Left lobe of liver (tissue), 1 donor: ENCODE data around the gene C1RL. TPM values are rescaled to one million over a fixed set of nuclear protein-coding genes. Genes with fewer than 3 reads are reported as not detected.

Experiments
- total RNA-seq: library from RNA; stranded (reverse); gene quantifications from one replicate; pipeline ENCODE4 v1.2.1, GENCODE V29; 2021
- donor health status: DM: no; HTN: yes; CAD: no.

C1RL gene
- total RNA-seq, 1 donor from 2014 or later: 243 TPM

Other genes starting within 250 kb of the C1RL start
- 300 TPM for gene TPI1, start 241.7 kb downstream of the C1RL start, total RNA-seq
- gene SPSB2, start 235.9 kb downstream of the C1RL start, total RNA-seq: 4.7 TPM
- gene LRRC23, start 204.4 kb downstream of the C1RL start, total RNA-seq: 1.9 TPM
- gene ENO2, start 194.6 kb downstream of the C1RL start, total RNA-seq: 3.6 TPM
- gene ATN1, start 181.3 kb downstream of the C1RL start, total RNA-seq: 22.0 TPM
- gene RNU7-1, start 165.4 kb downstream of the C1RL start, total RNA-seq: not detected
- gene C12orf57, start 165.2 kb downstream of the C1RL start, total RNA-seq: 86.3 TPM
- 17.8 TPM for gene PTPN6, start 157.9 kb downstream of the C1RL start, total RNA-seq
- gene PHB2, start 138.6 kb downstream of the C1RL start, total RNA-seq: 129 TPM
- gene EMG1, start 138.3 kb downstream of the C1RL start, total RNA-seq: 16.1 TPM
- gene LPCAT3, start 90.7 kb downstream of the C1RL start, total RNA-seq: 54.3 TPM
- 1,760 TPM for gene C1S, start 48.5 kb downstream of the C1RL start, total RNA-seq
- gene C1R, start 16.8 kb downstream of the C1RL start, total RNA-seq: 1,748 TPM
- gene RBP5, start 19.7 kb upstream of the C1RL start, total RNA-seq: 154 TPM
- 48.4 TPM for gene CLSTN3, start 21.2 kb upstream of the C1RL start, total RNA-seq
- gene PEX5, start 80.5 kb upstream of the C1RL start, total RNA-seq: 49.9 TPM
- gene ACSM4, start 194.9 kb upstream of the C1RL start, total RNA-seq: not detected